Neural progenitor cell (in vitro differentiated cells): ENCODE measurements around the gene PRM2. TPM values are rescaled to one million over a fixed set of nuclear protein-coding genes. Genes with fewer than 3 reads are reported as not detected.

Experiments
- DNase-seq: peaks from one replicate; pipeline ENCODE4 v3.0.0-alpha.2; 2016; ENCODE audit warnings: low spot score
- H2AFZ ChIP-seq: fragments of 200-600 bp; sonication (generic); replicated peaks from 2 replicates; pipeline ENCODE4 v1.6.1; 2016; ENCODE audit warnings: antibody characterized with exemption
- H3F3A ChIP-seq: fragments of 200-600 bp; sonication (generic); 2 replicates; pipeline ENCODE4 v1.6.1; 2016; ENCODE audit warnings: antibody characterized with exemption, low read depth
- H3K27ac ChIP-seq: fragments of 200-600 bp; sonication (generic); 2 replicates; pipeline ENCODE4 v1.5.1; 2016; ENCODE audit warnings: mild to moderate bottlenecking
- H3K27me3 ChIP-seq: fragments of 200-600 bp; sonication (generic); 2 replicates; pipeline ENCODE4 v1.6.1; 2016; ENCODE audit warnings: mild to moderate bottlenecking, moderate library complexity
- H3K36me3 ChIP-seq: fragments of 200-600 bp; sonication (generic); 2 replicates; pipeline ENCODE4 v1.5.1; 2016
- H3K4me1 ChIP-seq: fragments of 200-600 bp; sonication (generic); 2 replicates; pipeline ENCODE4 v1.6.1; 2016; ENCODE audit warnings: mixed run types
- H3K4me2 ChIP-seq: fragments of 200-600 bp; sonication (generic); 2 replicates; pipeline ENCODE4 v1.6.1; 2016
- H3K4me3 ChIP-seq: fragments of 200-600 bp; sonication (generic); 2 replicates; pipeline ENCODE4 v1.5.1; 2016
- H3K79me2 ChIP-seq: fragments of 200-600 bp; sonication (generic); 2 replicates; pipeline ENCODE4 v1.6.1; 2016; ENCODE audit warnings: low read depth
- H3K9ac ChIP-seq: fragments of 200-600 bp; sonication (generic); 2 replicates; pipeline ENCODE4 v1.6.1; 2016
- H3K9me3 ChIP-seq: fragments of 200-600 bp; sonication (generic); 2 replicates; pipeline ENCODE4 v1.5.1; 2016; ENCODE audit warnings: low read depth
- H4K20me1 ChIP-seq: fragments of 200-600 bp; sonication (generic); 2 replicates; pipeline ENCODE4 v1.6.1; 2016; ENCODE audit warnings: low read depth
- H3K27ac Mint-ChIP-seq: 3 replicates; pipeline ENCODE4 v1.8.0; 2021; ENCODE audit warnings: mixed read lengths
- H3K27me3 Mint-ChIP-seq: 2 replicates; pipeline ENCODE4 v1.8.0; 2022; ENCODE audit warnings: low read depth, mild to moderate bottlenecking, inconsistent platforms, moderate library complexity, mixed read lengths; ENCODE audit not compliant: insufficient read depth
- H3K36me3 Mint-ChIP-seq: 3 replicates; pipeline ENCODE4 v1.8.0; 2021; ENCODE audit warnings: mixed read lengths
- H3K4me1 Mint-ChIP-seq: 3 replicates; pipeline ENCODE4 v1.8.0; 2021; ENCODE audit warnings: mixed read lengths
- H3K4me3 Mint-ChIP-seq: 3 replicates; pipeline ENCODE4 v1.8.0; 2021; ENCODE audit warnings: mild to moderate bottlenecking, moderate library complexity, mixed read lengths
- H3K9me3 Mint-ChIP-seq: 3 replicates; pipeline ENCODE4 v1.8.0; 2020; ENCODE audit warnings: mixed read lengths
- EZH2 ChIP-seq: fragments of 200-600 bp; sonication (generic); IDR thresholded peaks from 2 replicates; pipeline ENCODE4 v1.6.1; 2017; ENCODE audit warnings: antibody characterized with exemption, mild to moderate bottlenecking, moderate library complexity
- EZH2phosphoT487 ChIP-seq: fragments of 200-600 bp; sonication (generic); IDR thresholded peaks from 2 replicates; pipeline ENCODE4 v1.6.1; 2017; ENCODE audit warnings: antibody characterized with exemption
- total RNA-seq: library from RNA; depleted of rRNA; stranded (reverse); fragments of >200 nt; gene quantifications from 2 replicates; pipeline ENCODE4 v1.2.3, GENCODE V29; 2015; ENCODE audit warnings: low replicate concordance
- TF ChIP-seq, protein P1 (sequence below): fragments of 200-600 bp; sonication (generic); IDR thresholded peaks from 2 replicates; pipeline ENCODE4 v1.5.1; 2017; ENCODE audit warnings: antibody characterized with exemption, mild to moderate bottlenecking

PRM2 gene
- total RNA-seq, 1 donor from 2014 or later = not detected

DNA sequence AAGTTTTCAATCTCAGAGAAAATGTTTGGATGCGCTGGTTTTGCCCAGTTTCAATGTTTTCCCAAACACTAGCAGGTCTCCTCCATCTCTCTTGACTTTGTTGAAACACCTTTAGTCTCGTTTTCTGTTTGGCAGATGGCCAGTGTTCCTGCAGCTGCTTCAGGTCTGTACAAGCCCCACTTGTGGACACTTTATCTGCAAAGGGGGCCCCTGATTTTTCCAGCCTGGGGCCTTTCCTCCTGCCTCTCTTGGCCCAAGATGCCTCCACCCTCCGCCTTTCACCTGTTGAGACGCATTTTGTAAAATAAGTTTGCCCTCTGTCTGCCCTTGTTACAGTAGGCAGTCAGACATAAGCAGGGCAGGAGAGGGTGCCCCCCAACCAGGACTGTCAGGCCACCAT, 26.7 kb upstream of the PRM2 start:
- H3K4me1 ChIP-seq = peaks cover 2% of the 10 kb centered on the region
- no peak overlapping the region for H3K9ac ChIP-seq
- no peak for DNase-seq
- Mint-ChIP-seq H3K27me3 (peaks cover 13% of the 10 kb centered on the region), H3K4me3 (no peak overlapping the region), H3K9me3 (peaks cover 4% of the 10 kb centered on the region), H3K27ac (no peak overlapping the region), H3K4me1 (peaks cover 19% of the 10 kb centered on the region), H3K36me3 (no peaks in the 10 kb centered on the region)
- no peak overlapping the region for H3K27ac ChIP-seq
- H3K36me3 ChIP-seq = no peaks in the 10 kb centered on the region
- no peaks in the 10 kb centered on the region for H4K20me1 ChIP-seq
- TF ChIP-seq EZH2phosphoT487 (no peak), EZH2 (no peak)
- TF ChIP-seq, protein P1, sequence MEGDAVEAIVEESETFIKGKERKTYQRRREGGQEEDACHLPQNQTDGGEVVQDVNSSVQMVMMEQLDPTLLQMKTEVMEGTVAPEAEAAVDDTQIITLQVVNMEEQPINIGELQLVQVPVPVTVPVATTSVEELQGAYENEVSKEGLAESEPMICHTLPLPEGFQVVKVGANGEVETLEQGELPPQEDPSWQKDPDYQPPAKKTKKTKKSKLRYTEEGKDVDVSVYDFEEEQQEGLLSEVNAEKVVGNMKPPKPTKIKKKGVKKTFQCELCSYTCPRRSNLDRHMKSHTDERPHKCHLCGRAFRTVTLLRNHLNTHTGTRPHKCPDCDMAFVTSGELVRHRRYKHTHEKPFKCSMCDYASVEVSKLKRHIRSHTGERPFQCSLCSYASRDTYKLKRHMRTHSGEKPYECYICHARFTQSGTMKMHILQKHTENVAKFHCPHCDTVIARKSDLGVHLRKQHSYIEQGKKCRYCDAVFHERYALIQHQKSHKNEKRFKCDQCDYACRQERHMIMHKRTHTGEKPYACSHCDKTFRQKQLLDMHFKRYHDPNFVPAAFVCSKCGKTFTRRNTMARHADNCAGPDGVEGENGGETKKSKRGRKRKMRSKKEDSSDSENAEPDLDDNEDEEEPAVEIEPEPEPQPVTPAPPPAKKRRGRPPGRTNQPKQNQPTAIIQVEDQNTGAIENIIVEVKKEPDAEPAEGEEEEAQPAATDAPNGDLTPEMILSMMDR = no peak
- H3K4me3 ChIP-seq = no peak overlapping the region
- no peaks in the 10 kb centered on the region for H3F3A ChIP-seq
- H3K4me2 ChIP-seq = no peak overlapping the region
- H3K9me3 ChIP-seq = no peaks in the 10 kb centered on the region
- no peaks in the 10 kb centered on the region for H3K27me3 ChIP-seq
- no peak overlapping the region for H2AFZ ChIP-seq
- H3K79me2 ChIP-seq = no peaks in the 10 kb centered on the region

DNA sequence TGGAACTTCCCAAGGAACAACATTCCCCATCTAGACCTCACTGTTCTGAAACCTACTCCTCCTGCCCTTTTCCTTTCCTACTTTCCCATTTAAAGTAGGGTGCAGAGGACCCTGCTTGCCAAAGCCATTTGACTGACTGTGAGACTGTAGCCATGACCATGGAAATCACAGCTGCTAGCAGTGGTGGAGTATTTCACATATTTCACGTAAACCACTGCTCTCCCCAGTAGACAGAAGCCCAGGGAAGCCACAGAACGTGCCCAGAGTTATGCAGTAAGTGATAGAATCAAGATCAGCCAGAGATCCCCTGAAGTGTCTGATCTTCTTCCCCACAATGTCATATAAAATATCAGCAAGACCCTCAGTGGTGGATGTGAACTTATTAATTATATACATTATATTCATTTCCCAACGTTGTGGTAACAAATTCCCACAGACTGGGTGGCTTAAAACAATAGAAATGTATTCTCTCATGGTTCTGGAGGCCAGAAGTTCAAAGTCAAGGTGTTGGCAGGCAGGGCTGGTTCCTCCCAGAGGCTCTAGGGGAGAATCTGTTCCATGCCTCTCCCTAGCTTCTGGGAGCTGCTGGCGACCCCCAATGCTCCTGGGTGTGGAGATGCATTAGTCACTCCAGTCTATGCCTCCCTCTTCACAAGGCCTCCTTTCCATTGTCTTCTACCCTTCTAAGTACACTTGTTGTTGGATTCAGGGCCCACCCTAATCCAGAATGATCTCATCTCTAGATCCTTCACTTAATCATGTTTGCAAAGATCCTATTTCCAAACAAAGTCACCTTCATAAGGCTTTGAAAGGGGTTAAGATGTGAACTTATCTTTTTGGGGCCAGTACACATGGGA, 25.6 kb upstream of the PRM2 start:
- H3K4me2 ChIP-seq = no peak overlapping the region
- H2AFZ ChIP-seq = no peak overlapping the region
- H3K27ac ChIP-seq = no peak overlapping the region
- Mint-ChIP-seq H3K9me3 (peaks cover 4% of the 10 kb centered on the region), H3K27ac (no peak overlapping the region), H3K4me3 (no peak overlapping the region), H3K36me3 (no peaks in the 10 kb centered on the region), H3K27me3 (peaks cover 13% of the 10 kb centered on the region), H3K4me1 (peaks cover 30% of the 10 kb centered on the region)
- no peaks in the 10 kb centered on the region for H3K9me3 ChIP-seq
- H3K9ac ChIP-seq = no peak overlapping the region
- no peaks in the 10 kb centered on the region for H4K20me1 ChIP-seq
- TF ChIP-seq EZH2phosphoT487 (no peak), EZH2 (no peak)
- TF ChIP-seq, protein P1 = no peak
- no peak overlapping the region for H3K4me3 ChIP-seq
- H3K79me2 ChIP-seq = no peaks in the 10 kb centered on the region
- no peaks in the 10 kb centered on the region for H3K27me3 ChIP-seq
- no peaks in the 10 kb centered on the region for H3F3A ChIP-seq
- no peaks in the 10 kb centered on the region for H3K36me3 ChIP-seq
- no peak for DNase-seq
- peaks cover 8% of the 10 kb centered on the region for H3K4me1 ChIP-seq

DNA sequence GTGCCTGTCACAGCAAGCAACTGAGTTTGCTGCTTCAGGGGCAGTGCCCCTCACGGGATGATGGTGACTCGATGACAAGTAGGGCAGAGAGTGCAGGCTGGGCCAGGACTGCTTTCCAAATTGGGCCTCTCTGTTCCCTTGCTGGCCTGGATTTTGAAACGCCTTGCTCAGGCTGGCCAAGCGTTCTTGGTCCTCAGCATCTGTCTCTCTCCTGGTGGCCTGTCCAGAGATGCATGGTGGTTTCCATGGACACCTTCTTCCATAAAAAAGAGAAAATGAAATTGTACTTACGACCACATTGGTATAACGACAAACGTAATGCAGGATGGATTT, 24.2 kb upstream of the PRM2 start:
- no peak overlapping the region for H3K4me3 ChIP-seq
- peaks cover 8% of the 10 kb centered on the region for H3K27me3 Mint-ChIP-seq
- no peak overlapping the region for H3K27ac ChIP-seq
- H3K36me3 ChIP-seq = no peaks in the 10 kb centered on the region
- H3K27ac Mint-ChIP-seq = no peak overlapping the region
- H3K27me3 ChIP-seq = no peaks in the 10 kb centered on the region
- H3K9ac ChIP-seq = no peak overlapping the region
- no peaks in the 10 kb centered on the region for H4K20me1 ChIP-seq
- H3F3A ChIP-seq = no peaks in the 10 kb centered on the region
- H3K36me3 Mint-ChIP-seq = no peaks in the 10 kb centered on the region
- H3K9me3 Mint-ChIP-seq = peaks cover 4% of the 10 kb centered on the region
- H2AFZ ChIP-seq = no peak overlapping the region
- no peak overlapping the region for H3K4me3 Mint-ChIP-seq
- TF ChIP-seq, protein P1 = no peak
- TF ChIP-seq EZH2phosphoT487 = no peak
- TF ChIP-seq EZH2 = no peak
- H3K9me3 ChIP-seq = no peaks in the 10 kb centered on the region
- DNase-seq = no peak
- no peak overlapping the region for H3K4me2 ChIP-seq
- H3K4me1 ChIP-seq = peaks cover 8% of the 10 kb centered on the region
- peaks cover 35% of the 10 kb centered on the region for H3K4me1 Mint-ChIP-seq
- no peaks in the 10 kb centered on the region for H3K79me2 ChIP-seq
